ENCODE results near the gene CD82. TPM values are rescaled to one million over a fixed set of nuclear protein-coding genes. Genes with fewer than 3 reads are reported as not detected.
A peak's percentile ranks its signal among the peaks of the same experiment; 100 is the strongest.

The CD82 gene
- total RNA-seq, 1 experiment from 2014 or later, result 26.1 TPM

DNA sequence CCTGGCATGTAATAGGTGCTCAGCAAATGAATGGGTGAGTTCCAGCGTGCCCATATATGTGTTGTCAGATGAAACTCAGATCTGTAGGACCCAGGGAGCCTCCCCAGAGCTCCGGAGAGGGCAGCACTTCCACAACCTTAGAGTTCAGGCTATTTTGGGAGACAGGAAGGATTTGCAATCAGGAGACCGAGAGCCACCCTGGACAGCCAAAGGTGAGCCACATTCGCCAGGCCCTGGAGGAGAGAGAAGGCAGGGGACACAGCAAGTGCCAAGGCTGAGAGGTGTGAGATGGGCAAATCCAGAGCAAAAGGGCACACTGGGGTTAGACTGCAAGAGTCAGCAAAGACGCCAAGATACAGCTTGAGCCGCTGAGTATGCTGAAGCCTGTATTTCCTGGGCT lies 66.4 kb downstream of the CD82 start:
- intact Hi-C loops (cut with micrococcal nuclease; ENCODE audit: unreplicated experiment), result no loop called here
- CTCF ChIA-PET, result interaction anchor here (0.8 to 1.2 kb wide), 2 partner anchors 10 to 280 kb away, joined by 3 to 4 read pairs; no protein-coding TSS in a partner anchor
- ATAC-seq, result no peak

DNA sequence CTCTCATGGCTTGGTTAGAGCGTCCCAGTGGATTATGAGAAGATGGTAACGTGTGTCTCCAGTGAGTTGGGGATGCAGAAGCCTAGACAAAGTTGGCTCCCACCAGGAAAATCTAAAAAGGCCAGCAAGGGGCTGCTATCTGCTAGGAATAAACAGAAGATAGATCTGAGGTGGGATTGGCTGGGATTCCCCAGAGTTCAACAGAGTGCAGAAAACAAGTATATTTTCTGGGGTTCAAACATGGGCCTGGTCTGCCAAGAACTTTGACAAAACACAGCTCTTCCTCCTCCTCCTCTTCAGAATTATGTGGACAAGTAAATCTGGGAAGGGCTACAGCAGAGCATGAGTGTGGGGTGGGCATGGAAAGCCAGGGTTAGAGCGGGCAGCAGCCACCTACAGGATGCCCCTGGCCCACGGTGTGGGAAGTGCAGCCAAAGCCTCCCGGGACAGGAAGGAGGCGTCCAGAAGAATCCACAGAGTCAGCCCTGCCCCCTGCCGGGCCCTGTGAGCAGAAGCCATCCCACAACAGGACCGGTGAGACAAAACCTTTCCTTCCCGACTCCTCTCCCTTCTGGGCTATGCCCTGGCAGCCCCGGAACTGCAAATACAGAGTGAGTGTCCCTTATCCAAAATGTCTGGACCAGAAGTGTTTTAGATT lies 67.1 kb downstream of the CD82 start:
- in situ Hi-C loops (cut with HindIII; ENCODE audit: low pct_unique_long_range_greater_than_20kb, low sequenced_read_pairs) (no loop called here), intact Hi-C loops (cut with micrococcal nuclease; ENCODE audit: unreplicated experiment) (no loop called here)
- peaks cover 5% of the 10 kb centered on the region for H3K27me3 ChIP-seq (ENCODE audit: control insufficient read depth, insufficient read depth, low read length)
- no peaks in the 10 kb centered on the region for H3K36me3 ChIP-seq (ENCODE audit: control insufficient read depth, insufficient read depth, low read length)
- peaks cover 4% of the 10 kb centered on the region; the same call in 1 of the 2 replicates for H3K4me1 ChIP-seq (ENCODE audit: control insufficient read depth, insufficient read depth, low read length)
- ATAC-seq (peak; percentile 73), DNase-seq (ENCODE audit: low read depth, low spot score) (no peak)
- no peak for TF ChIP-seq TCF7L2 (IDR thresholded peaks at IDR 0.05; ENCODE audit: low read depth, low read length)
- no peak for TF ChIP-seq SIN3A (IDR thresholded peaks at IDR 0.05; ENCODE audit: borderline replicate concordance, insufficient read depth, low read depth, low read length)
- TF ChIP-seq, protein P1, sequence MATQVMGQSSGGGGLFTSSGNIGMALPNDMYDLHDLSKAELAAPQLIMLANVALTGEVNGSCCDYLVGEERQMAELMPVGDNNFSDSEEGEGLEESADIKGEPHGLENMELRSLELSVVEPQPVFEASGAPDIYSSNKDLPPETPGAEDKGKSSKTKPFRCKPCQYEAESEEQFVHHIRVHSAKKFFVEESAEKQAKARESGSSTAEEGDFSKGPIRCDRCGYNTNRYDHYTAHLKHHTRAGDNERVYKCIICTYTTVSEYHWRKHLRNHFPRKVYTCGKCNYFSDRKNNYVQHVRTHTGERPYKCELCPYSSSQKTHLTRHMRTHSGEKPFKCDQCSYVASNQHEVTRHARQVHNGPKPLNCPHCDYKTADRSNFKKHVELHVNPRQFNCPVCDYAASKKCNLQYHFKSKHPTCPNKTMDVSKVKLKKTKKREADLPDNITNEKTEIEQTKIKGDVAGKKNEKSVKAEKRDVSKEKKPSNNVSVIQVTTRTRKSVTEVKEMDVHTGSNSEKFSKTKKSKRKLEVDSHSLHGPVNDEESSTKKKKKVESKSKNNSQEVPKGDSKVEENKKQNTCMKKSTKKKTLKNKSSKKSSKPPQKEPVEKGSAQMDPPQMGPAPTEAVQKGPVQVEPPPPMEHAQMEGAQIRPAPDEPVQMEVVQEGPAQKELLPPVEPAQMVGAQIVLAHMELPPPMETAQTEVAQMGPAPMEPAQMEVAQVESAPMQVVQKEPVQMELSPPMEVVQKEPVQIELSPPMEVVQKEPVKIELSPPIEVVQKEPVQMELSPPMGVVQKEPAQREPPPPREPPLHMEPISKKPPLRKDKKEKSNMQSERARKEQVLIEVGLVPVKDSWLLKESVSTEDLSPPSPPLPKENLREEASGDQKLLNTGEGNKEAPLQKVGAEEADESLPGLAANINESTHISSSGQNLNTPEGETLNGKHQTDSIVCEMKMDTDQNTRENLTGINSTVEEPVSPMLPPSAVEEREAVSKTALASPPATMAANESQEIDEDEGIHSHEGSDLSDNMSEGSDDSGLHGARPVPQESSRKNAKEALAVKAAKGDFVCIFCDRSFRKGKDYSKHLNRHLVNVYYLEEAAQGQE (IDR thresholded peaks at IDR 0.05; ENCODE audit: insufficient read depth in 1 of 2, low read depth in 2 of 2, low read length in 1 of 2), result no peak
- TF ChIP-seq POLR2AphosphoS5 (IDR thresholded peaks at IDR 0.05; ENCODE audit: low read depth, low read length), result no peak
- TF ChIP-seq, protein P2, sequence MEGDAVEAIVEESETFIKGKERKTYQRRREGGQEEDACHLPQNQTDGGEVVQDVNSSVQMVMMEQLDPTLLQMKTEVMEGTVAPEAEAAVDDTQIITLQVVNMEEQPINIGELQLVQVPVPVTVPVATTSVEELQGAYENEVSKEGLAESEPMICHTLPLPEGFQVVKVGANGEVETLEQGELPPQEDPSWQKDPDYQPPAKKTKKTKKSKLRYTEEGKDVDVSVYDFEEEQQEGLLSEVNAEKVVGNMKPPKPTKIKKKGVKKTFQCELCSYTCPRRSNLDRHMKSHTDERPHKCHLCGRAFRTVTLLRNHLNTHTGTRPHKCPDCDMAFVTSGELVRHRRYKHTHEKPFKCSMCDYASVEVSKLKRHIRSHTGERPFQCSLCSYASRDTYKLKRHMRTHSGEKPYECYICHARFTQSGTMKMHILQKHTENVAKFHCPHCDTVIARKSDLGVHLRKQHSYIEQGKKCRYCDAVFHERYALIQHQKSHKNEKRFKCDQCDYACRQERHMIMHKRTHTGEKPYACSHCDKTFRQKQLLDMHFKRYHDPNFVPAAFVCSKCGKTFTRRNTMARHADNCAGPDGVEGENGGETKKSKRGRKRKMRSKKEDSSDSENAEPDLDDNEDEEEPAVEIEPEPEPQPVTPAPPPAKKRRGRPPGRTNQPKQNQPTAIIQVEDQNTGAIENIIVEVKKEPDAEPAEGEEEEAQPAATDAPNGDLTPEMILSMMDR (IDR thresholded peaks at IDR 0.05), result no peak; the same call in 1 of the 2 replicates
- H3K4me3 ChIP-seq (ENCODE audit: low read depth in 2 of 2, low read length in 2 of 2), result no peak overlapping the region
- no TSS peak for BruUV-seq (replicated peaks)
- ChIA-PET POLR2A (no interaction called here), CTCF (interaction anchor here (0.8 kb wide), 1 partner anchor 9 kb away, joined by 4 read pairs; no protein-coding TSS in a partner anchor)
- no peak overlapping the region for H3K27ac ChIP-seq (ENCODE audit: low read length)
- H3K9me3 ChIP-seq (ENCODE audit: control insufficient read depth, insufficient read depth, low read depth, low read length), result no peaks in the 10 kb centered on the region

More for the DNA sequence above, 66.4 kb downstream of the CD82 start:
- peaks cover 3% of the 10 kb centered on the region for H3K27me3 ChIP-seq (ENCODE audit: control insufficient read depth, insufficient read depth, low read length)
- TF ChIP-seq TCF7L2 (IDR thresholded peaks at IDR 0.05; ENCODE audit: low read depth, low read length), result no peak
- TF ChIP-seq SIN3A (IDR thresholded peaks at IDR 0.05; ENCODE audit: borderline replicate concordance, insufficient read depth, low read depth, low read length), result no peak
- TF ChIP-seq, protein P2 (IDR thresholded peaks at IDR 0.05), result no peak
- TF ChIP-seq, protein P1 (IDR thresholded peaks at IDR 0.05; ENCODE audit: insufficient read depth in 1 of 2, low read depth in 2 of 2, low read length in 1 of 2), result no peak
- TF ChIP-seq POLR2AphosphoS5 (IDR thresholded peaks at IDR 0.05; ENCODE audit: low read depth, low read length), result no peak
- POLR2A ChIA-PET, result no interaction called here
- no peak for DNase-seq (ENCODE audit: low read depth, low spot score)
- no peak overlapping the region for H3K27ac ChIP-seq (ENCODE audit: low read length)
- H3K9me3 ChIP-seq (ENCODE audit: control insufficient read depth, insufficient read depth, low read depth, low read length), result no peaks in the 10 kb centered on the region
- peaks cover 4% of the 10 kb centered on the region; the same call in 1 of the 2 replicates for H3K4me1 ChIP-seq (ENCODE audit: control insufficient read depth, insufficient read depth, low read length)
- H3K4me3 ChIP-seq (ENCODE audit: low read depth in 2 of 2, low read length in 2 of 2), result no peak overlapping the region
- in situ Hi-C loops (cut with HindIII; ENCODE audit: low pct_unique_long_range_greater_than_20kb, low sequenced_read_pairs), result no loop called here
- BruUV-seq (replicated peaks), result no TSS peak
- no peaks in the 10 kb centered on the region for H3K36me3 ChIP-seq (ENCODE audit: control insufficient read depth, insufficient read depth, low read length)
